ENCODE data around the gene SF3A2.

DNA sequence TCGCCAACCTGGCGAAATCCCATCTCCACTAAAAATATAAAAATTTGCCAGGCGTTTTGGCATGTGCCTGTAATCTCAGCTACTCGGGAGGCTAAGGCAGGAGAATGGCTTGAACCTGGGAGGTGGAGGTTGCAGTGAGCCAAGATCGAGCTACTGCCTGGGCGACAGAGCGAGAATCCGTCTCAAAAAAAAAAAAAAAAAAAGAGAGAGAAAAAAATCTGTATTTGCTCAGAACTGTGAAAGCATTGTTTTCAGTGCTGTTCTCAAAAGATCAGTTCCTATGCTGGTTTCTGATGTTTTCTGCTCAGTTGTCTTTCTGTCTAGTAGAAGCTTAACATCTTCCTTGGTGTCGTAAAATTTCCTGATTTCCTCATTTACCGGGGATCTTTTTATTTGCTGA lies 2.5 kb downstream of the SF3A2 start:
- TF ChIP-seq TBL1XR1 (IDR thresholded peaks at IDR 0.05; ENCODE audit: low read depth, low read length), result no peak
- TF ChIP-seq PAX8 (IDR thresholded peaks at IDR 0.05), result no peak
